Tibial nerve (tissue), 4 donors: ENCODE measurements around the gene AP2B1. TPM values are rescaled to one million over a fixed set of nuclear protein-coding genes. Genes with fewer than 3 reads are reported as not detected.
"Not testable (repeated sequence)": the region's sequence is repeated elsewhere in the genome, so short reads cannot be mapped to it uniquely, and the experiment has no call there.

Experiments used
- DNase-seq, 2 donors: peaks; one replicate each; pipeline ENCODE4 v3.0.0-alpha.2; 2019; ENCODE audit warnings: low spot score in 2 of 2
- H3K27ac ChIP-seq, 4 donors: fragments of 200-600 bp; sonication (generic) in 3 of 4; one replicate each; pipeline ENCODE4 v1.5.1; 2017 to 2019; ENCODE audit warnings: mild to moderate bottlenecking in 1 of 4
- H3K27me3 ChIP-seq, 2 donors: fragments of 200-600 bp; sonication (generic) in 1 of 2; one replicate each; pipeline versions ENCODE4 v1.5.1 to v1.6.0; 2017 to 2019
- H3K36me3 ChIP-seq, 3 donors: fragments of 200-600 bp; sonication (generic); one replicate each; pipeline ENCODE4 v1.5.1; 2018 to 2019
- H3K4me1 ChIP-seq, 4 donors: fragments of 200-600 bp; sonication (generic) in 3 of 4; one replicate each; pipeline ENCODE4 v1.5.1; 2017 to 2019
- H3K4me3 ChIP-seq, 4 donors: fragments of 200-600 bp; sonication (generic) in 3 of 4; one replicate each; pipeline ENCODE4 v1.5.1; 2017 to 2019; ENCODE audit warnings: mild to moderate bottlenecking in 1 of 4, moderate library complexity in 1 of 4
- H3K9me3 ChIP-seq, 4 donors: fragments of 200-600 bp; sonication (generic) in 3 of 4; one replicate each; pipeline ENCODE4 v1.5.1; 2017 to 2019
- CTCF ChIP-seq, 5 experiments: fragments of 200-600 bp in 3 of 5; fragments of 450-650 bp in 2 of 5; sonication (generic) in 3 of 5; IDR thresholded peaks; one replicate each; pipeline ENCODE4 v1.5.1; 2016 to 2019; ENCODE audit warnings: antibody characterized with exemption in 5 of 5, mild to moderate bottlenecking in 3 of 5, moderate library complexity in 2 of 5
- EP300 ChIP-seq, 2 donors: sonication (generic); formaldehyde crosslinking; IDR thresholded peaks; one replicate each; pipeline ENCODE4 v1.6.1; 2017; ENCODE audit warnings: antibody characterized with exemption in 2 of 2, mild to moderate bottlenecking in 1 of 2
- POLR2A ChIP-seq, 2 donors: fragments of 450-650 bp; IDR thresholded peaks; one replicate each; pipeline ENCODE4 v1.6.1; 2017; ENCODE audit warnings: antibody characterized with exemption in 2 of 2, mild to moderate bottlenecking in 2 of 2, moderate library complexity in 2 of 2
- WGBS, 2 donors: methylation state at CpG; one replicate each; pipeline ENCODE4 v1.1.5; 2018; 5-methylcytosine and 5-hydroxymethylcytosine counted together
- total RNA-seq, 4 donors: library from RNA; depleted of rRNA; stranded (reverse); fragments of >200 nt; gene quantifications; one replicate each; pipeline ENCODE4 v1.1.0, GENCODE V29; 2016

AP2B1 gene
- total RNA-seq, 4 donors from 2014 or later, result 59.9 to 77.7 (median 62.0) TPM

- peak overlapping the region in 1 of 4 donors; percentile 4 for H3K27ac ChIP-seq
- H3K4me1 ChIP-seq, result peaks cover 0 to 32% (median 0%) of the 10 kb centered on the region in 4 donors
- TF ChIP-seq EP300 (IDR thresholded peaks at IDR 0.05) (no peak), POLR2A (IDR thresholded peaks at IDR 0.05) (no peak), CTCF (IDR thresholded peaks at IDR 0.05) (no peak)
- H3K9me3 ChIP-seq, result no peaks in the 10 kb centered on the region
- H3K36me3 ChIP-seq, result no peaks in the 10 kb centered on the region
- H3K27me3 ChIP-seq, result peaks cover 0 to 80% of the 10 kb centered on the region in 2 donors
- H3K4me3 ChIP-seq, result no peak overlapping the region
- no peak for DNase-seq
- WGBS, 2 donors, result 15 to 27% methylated on average over 1 to 4 of the region's 4 CpGs
These were observed 161.3 kb downstream of the AP2B1 start for GRCh38 chr17:35748341-35748841.

DNA sequence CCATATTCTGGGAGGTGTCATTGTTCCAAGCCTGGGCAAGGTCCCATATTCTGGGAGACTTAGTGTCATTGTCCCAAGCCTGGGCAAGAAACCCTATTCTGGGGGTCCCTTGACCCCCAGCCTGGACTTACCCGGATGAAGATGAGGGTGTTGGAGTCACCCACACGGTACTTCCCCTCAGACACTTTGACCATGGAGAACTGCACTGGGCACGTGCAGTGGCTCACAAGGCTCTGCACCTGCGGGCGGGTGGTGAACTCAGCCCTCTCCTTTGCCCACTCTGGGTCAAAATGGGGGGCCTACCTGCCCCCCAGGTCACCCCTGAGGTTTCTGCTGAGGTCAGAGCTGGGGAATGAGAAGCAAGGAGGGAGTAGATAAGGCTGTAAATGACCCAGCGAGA lies 161.9 kb downstream of the AP2B1 start:
- Histone ChIP-seq H3K4me3 (no peak overlapping the region), H3K36me3 (no peaks in the 10 kb centered on the region), H3K4me1 (peaks cover 0 to 32% (median 0%) of the 10 kb centered on the region in 4 donors), H3K9me3 (no peaks in the 10 kb centered on the region), H3K27me3 (peaks cover 0 to 75% of the 10 kb centered on the region in 2 donors), H3K27ac (no peak overlapping the region)
- TF ChIP-seq CTCF (IDR thresholded peaks at IDR 0.05), result no peak
- no peak for TF ChIP-seq POLR2A (IDR thresholded peaks at IDR 0.05)
- no peak for DNase-seq
- WGBS, 2 donors, result 80 to 85% methylated on average over 6 of the region's 6 CpGs

GRCh38 chr17:35749560-35750412 lies 162.7 kb downstream of the AP2B1 start:
- Histone ChIP-seq H3K27ac (peak overlapping the region in 1 of 4 donors; percentile 39), H3K4me3 (no peak overlapping the region), H3K4me1 (peaks cover 0 to 32% (median 0%) of the 10 kb centered on the region in 4 donors), H3K9me3 (no peaks in the 10 kb centered on the region), H3K27me3 (peaks cover 0 to 67% of the 10 kb centered on the region in 2 donors), H3K36me3 (no peaks in the 10 kb centered on the region)
- WGBS, 2 donors, result 6 to 9% methylated on average over 23 to 24 of the region's 35 CpGs
- DNase-seq, result no peak
- TF ChIP-seq POLR2A (IDR thresholded peaks at IDR 0.05) (no peak), EP300 (IDR thresholded peaks at IDR 0.05) (no peak), CTCF (IDR thresholded peaks at IDR 0.05) (no peak)

GRCh38 chr17:35750526-35751395 lies 163.6 kb downstream of the AP2B1 start:
- Histone ChIP-seq H3K9me3 (no peaks in the 10 kb centered on the region), H3K27me3 (peaks cover 0 to 60% of the 10 kb centered on the region in 2 donors), H3K36me3 (no peaks in the 10 kb centered on the region), H3K4me3 (no peak overlapping the region), H3K27ac (peak overlapping the region in 1 of 4 donors; percentile 39), H3K4me1 (peaks cover 0 to 32% (median 0%) of the 10 kb centered on the region in 4 donors)
- no peak for DNase-seq
- WGBS, 2 donors, result 77 to 85% methylated on average over 10 of the region's 10 CpGs
- TF ChIP-seq CTCF (IDR thresholded peaks at IDR 0.05), result no peak
- no peak for TF ChIP-seq EP300 (IDR thresholded peaks at IDR 0.05)
- no peak for TF ChIP-seq POLR2A (IDR thresholded peaks at IDR 0.05)

GRCh38 chr17:35751541-35751940 lies 164.4 kb downstream of the AP2B1 start:
- DNase-seq, H3K36me3 ChIP-seq, H3K4me3 ChIP-seq, H3K9me3 ChIP-seq, H3K27ac ChIP-seq: not testable (repeated sequence)
- Histone ChIP-seq H3K27me3 (peaks cover 0 to 60% of the 10 kb centered on the region in 2 donors), H3K4me1 (peaks cover 0 to 32% (median 0%) of the 10 kb centered on the region in 4 donors)
- WGBS, 2 donors, result 82 to 83% methylated on average over 4 of the region's 4 CpGs
